ENCODE data around the gene FMO4. TPM values are rescaled to one million over a fixed set of nuclear protein-coding genes. Genes with fewer than 3 reads are reported as not detected.
A peak's percentile ranks its signal among the peaks of the same experiment; 100 is the strongest.

FMO4 gene
- total and polyA plus RNA-seq, 2 of the 13 experiments (the other 11 are each of a cell fraction or from before 2014, with no cell fraction given) = 0.07 to 0.29 TPM

DNA sequence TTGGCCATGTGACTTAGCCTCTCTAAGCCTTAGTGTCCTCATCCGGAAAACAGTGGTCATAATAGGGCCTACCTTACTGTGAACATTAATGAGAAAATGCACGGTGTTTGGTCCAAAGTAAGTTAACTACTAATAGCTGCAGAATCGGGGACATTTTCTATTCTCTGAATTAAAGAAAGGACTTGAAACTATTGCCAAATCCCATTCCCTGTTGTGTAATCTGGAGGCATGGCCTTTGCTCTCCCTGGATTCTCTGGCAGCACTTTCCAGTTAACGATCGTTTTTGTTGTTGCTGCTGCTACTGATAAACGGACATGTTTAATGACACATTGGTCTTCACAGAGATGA lies 30.5 kb downstream of the FMO4 start (continued):
- TF ChIP-seq, protein P1, sequence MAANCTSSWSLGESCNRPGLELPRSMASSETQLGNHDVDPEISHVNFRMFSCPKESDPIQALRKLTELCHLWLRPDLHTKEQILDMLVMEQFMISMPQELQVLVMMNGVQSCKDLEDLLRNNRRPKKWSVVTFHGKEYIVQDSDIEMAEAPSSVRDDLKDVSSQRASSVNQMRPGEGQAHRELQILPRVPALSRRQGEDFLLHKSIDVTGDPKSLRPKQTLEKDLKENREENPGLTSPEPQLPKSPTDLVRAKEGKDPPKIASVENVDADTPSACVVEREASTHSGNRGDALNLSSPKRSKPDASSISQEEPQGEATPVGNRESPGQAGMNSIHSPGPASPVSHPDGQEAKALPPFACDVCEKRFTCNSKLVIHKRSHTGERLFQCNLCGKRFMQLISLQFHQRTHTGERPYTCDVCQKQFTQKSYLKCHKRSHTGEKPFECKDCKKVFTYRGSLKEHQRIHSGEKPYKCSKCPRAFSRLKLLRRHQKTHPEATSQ (CRISPR knock-in tag; IDR thresholded peaks at IDR 0.05; ENCODE audit: borderline replicate concordance) = peak; percentile 62; the same call in 1 of the 2 replicates
- TF ChIP-seq, protein P2, sequence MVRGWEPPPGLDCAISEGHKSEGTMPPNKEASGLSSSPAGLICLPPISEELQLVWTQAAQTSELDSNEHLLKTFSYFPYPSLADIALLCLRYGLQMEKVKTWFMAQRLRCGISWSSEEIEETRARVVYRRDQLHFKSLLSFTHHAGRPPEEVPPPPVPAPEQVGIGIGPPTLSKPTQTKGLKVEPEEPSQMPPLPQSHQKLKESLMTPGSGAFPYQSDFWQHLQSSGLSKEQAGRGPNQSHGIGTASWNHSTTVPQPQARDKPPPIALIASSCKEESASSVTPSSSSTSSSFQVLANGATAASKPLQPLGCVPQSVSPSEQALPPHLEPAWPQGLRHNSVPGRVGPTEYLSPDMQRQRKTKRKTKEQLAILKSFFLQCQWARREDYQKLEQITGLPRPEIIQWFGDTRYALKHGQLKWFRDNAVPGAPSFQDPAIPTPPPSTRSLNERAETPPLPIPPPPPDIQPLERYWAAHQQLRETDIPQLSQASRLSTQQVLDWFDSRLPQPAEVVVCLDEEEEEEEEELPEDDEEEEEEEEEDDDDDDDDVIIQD (CRISPR knock-in tag; IDR thresholded peaks at IDR 0.05; ENCODE audit: low read depth) = peak; percentile 81; the same call in 1 of the 2 replicates
- TF ChIP-seq NFIC (IDR thresholded peaks at IDR 0.05; ENCODE audit: low read length) (0 out of 2 replicates have a peak, but pooled peaks have one; percentile 30), HHEX (CRISPR knock-in tag; IDR thresholded peaks at IDR 0.05) (peak; percentile 21; the same call in 1 of the 2 replicates), HDAC6 (IDR thresholded peaks at IDR 0.05; ENCODE audit: low read depth, low read length) (no peak), MATR3 (CRISPR knock-in tag; IDR thresholded peaks at IDR 0.05) (no peak), ARID2 (CRISPR knock-in tag; IDR thresholded peaks at IDR 0.05; ENCODE audit: borderline replicate concordance) (no peak), ZNF431 (CRISPR knock-in tag; IDR thresholded peaks at IDR 0.05; ENCODE audit: borderline replicate concordance, low read depth) (0 out of 2 replicates have a peak, but pooled peaks have one; percentile 40), KLF9 (CRISPR knock-in tag; IDR thresholded peaks at IDR 0.05; ENCODE audit: low read depth) (no peak), ZMYM2 (CRISPR knock-in tag; IDR thresholded peaks at IDR 0.05) (no peak), SMC3 (IDR thresholded peaks at IDR 0.05; ENCODE audit: low read length) (peak; percentile 10; the same call in 1 of the 2 replicates), ZNF879 (CRISPR knock-in tag; IDR thresholded peaks at IDR 0.05) (no peak), PPARG (CRISPR knock-in tag; conservative IDR thresholded peaks at IDR 0.05) (0 out of 2 replicates have a peak, but pooled peaks have one; percentile 35), ZFP90 (CRISPR knock-in tag; IDR thresholded peaks at IDR 0.05; ENCODE audit: borderline replicate concordance) (no peak), ZNF644 (CRISPR knock-in tag; IDR thresholded peaks at IDR 0.05; ENCODE audit: low read depth) (peak; percentile 90; the same call in 1 of the 2 replicates), ZNF672 (CRISPR knock-in tag; IDR thresholded peaks at IDR 0.05) (no peak), ZNF33A (CRISPR knock-in tag; IDR thresholded peaks at IDR 0.05; ENCODE audit: borderline replicate concordance) (peak; percentile 48; the same call in 1 of the 2 replicates), TRIM24 (CRISPR knock-in tag; IDR thresholded peaks at IDR 0.05) (peak; percentile 89)
- TF ChIP-seq, protein P3, sequence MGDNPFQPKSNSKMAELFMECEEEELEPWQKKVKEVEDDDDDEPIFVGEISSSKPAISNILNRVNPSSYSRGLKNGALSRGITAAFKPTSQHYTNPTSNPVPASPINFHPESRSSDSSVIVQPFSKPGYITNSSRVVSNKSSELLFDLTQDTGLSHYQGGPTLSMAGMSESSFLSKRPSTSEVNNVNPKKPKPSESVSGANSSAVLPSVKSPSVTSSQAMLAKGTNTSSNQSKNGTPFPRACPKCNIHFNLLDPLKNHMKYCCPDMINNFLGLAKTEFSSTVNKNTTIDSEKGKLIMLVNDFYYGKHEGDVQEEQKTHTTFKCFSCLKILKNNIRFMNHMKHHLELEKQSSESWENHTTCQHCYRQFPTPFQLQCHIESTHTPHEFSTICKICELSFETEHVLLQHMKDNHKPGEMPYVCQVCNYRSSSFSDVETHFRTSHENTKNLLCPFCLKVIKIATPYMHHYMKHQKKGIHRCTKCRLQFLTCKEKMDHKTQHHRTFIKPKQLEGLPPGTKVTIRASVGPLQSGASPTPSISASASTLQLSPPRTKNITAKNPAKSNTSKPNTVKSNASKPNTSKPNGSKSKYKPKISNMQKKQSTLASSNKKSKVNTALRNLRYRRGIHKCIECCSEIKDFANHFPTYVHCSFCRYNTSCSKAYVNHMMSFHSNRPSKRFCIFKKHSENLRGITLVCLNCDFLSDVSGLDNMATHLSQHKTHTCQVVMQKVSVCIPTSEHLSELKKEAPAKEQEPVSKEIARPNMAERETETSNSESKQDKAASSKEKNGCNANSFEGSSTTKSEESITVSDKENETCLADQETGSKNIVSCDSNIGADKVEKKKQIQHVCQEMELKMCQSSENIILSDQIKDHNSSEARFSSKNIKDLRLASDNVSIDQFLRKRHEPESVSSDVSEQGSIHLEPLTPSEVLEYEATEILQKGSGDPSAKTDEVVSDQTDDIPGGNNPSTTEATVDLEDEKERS (CRISPR knock-in tag; IDR thresholded peaks at IDR 0.05) = no peak; the same call in 1 of the 2 replicates
- TF ChIP-seq, protein P4, sequence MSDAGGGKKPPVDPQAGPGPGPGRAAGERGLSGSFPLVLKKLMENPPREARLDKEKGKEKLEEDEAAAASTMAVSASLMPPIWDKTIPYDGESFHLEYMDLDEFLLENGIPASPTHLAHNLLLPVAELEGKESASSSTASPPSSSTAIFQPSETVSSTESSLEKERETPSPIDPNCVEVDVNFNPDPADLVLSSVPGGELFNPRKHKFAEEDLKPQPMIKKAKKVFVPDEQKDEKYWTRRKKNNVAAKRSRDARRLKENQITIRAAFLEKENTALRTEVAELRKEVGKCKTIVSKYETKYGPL (CRISPR knock-in tag; IDR thresholded peaks at IDR 0.05) = peak; percentile 77
- TF ChIP-seq, protein P5, sequence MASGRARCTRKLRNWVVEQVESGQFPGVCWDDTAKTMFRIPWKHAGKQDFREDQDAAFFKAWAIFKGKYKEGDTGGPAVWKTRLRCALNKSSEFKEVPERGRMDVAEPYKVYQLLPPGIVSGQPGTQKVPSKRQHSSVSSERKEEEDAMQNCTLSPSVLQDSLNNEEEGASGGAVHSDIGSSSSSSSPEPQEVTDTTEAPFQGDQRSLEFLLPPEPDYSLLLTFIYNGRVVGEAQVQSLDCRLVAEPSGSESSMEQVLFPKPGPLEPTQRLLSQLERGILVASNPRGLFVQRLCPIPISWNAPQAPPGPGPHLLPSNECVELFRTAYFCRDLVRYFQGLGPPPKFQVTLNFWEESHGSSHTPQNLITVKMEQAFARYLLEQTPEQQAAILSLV (CRISPR knock-in tag; IDR thresholded peaks at IDR 0.05; ENCODE audit: borderline replicate concordance) = no peak
- TF ChIP-seq, protein P6, sequence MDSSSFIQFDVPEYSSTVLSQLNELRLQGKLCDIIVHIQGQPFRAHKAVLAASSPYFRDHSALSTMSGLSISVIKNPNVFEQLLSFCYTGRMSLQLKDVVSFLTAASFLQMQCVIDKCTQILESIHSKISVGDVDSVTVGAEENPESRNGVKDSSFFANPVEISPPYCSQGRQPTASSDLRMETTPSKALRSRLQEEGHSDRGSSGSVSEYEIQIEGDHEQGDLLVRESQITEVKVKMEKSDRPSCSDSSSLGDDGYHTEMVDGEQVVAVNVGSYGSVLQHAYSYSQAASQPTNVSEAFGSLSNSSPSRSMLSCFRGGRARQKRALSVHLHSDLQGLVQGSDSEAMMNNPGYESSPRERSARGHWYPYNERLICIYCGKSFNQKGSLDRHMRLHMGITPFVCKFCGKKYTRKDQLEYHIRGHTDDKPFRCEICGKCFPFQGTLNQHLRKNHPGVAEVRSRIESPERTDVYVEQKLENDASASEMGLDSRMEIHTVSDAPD (CRISPR knock-in tag; IDR thresholded peaks at IDR 0.05) = 0 out of 2 replicates have a peak, but pooled peaks have one; percentile 30

Data from HepG2 (cell line).